Activated T-helper 1 cell treated with Interleukin-2 at 50 U/mL for 16 hours (primary cell): Measurements from ENCODE around the gene CALM3.

Experiments
- DNase-seq: peaks from one replicate; pipeline ENCODE4 v3.0.0-alpha.2; 2020; ENCODE audit warnings: low read depth

CALM3 gene

DNA sequence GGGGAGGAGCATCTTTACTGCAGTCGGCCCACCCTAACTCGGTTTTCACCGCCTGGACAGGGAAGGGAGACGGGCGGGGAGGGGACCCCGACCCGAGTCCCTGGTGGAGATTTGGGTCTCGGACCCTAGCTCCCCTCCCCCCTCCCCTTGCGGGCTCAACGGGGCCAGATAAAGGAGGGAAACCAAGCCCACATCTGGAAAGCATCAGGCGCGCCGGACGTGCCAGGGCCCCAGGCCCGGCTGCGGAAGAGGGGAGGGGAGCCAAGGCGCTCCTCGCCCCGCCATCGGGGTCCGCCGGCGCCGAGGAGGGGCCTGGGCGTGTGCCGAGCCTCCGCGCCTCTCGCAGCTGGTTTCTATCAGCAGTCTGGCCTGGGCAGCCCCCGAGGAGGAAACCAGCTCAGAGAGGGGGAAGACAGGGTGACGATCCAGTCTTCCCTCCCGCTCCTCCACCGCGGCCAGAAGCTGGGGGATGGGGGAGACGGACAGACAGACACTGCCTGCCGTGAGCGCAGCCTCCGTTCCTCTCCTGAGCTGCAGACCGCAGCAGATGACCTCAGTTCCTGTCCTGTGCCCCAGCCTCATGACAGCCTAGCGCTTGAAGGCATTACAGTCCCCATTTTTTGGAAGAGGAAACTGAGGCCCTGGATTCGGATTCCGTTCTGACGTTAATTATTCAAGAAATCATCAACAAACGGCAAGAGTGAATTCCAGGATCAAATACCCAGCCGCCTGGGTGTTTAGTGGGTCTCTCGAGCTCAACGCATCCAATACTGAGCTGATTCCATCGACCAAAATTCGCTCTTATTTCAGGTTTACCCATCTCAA, 38.4 kb downstream of the CALM3 start:
- DNase-seq = no peak

DNA sequence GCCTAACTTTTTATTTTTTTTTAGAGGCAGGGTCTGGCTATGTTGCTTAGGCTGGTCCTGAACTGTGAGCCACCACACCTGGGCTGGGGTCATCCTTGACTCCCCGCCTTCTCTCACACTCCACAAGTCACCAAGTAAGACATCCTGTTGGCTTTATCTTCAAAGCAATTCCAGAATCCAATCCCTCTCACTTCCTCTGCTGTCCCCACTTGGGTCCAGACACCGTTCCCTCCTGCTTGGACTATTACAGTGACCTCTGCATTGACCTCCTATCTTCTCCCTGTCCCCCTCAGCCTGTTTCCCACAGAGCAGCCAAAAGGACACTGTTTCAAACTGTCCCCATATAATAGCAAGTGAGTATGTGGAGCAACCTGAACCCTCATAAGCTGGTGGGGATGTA, 39.5 kb downstream of the CALM3 start:
- DNase-seq = no peak

DNA sequence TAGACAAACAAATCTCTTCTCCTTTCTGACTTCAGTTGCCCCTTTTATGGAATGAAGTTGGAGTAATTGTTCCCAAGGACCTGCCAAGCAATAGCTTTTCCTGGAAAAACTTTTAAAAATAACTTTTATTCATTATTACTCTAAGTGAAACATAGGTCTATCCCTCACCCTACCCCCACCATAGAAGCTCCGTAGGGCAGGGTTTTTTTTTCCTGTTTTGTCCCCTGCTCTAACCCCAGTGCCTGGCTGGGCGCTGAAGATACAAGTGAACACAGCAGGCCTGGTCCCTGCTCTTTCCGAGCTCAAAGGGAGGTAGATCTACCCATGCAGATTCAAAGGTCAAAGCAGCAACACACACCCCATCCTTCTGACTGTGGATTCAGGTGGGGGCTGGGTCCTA, 43.6 kb downstream of the CALM3 start:
- no peak for DNase-seq

DNA sequence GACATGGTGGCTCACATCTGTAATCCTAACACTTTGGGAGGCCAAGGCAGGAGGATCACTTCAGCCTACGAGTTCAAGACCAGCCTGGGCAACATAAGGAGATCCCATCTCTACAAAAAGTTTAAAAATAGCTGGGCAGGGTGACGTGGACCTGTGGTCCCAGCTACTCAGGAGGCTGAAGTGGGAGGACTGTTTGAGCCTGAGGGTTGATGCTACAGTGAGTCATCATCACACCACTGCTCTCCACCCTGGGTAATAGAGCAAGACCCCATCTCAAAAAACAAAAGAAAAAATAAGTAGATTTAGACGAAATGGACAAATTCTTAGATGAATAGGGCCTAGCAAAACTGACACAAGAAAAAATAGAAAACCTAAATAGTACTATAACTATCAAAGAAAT, 45.3 kb downstream of the CALM3 start:
- DNase-seq = no peak

DNA sequence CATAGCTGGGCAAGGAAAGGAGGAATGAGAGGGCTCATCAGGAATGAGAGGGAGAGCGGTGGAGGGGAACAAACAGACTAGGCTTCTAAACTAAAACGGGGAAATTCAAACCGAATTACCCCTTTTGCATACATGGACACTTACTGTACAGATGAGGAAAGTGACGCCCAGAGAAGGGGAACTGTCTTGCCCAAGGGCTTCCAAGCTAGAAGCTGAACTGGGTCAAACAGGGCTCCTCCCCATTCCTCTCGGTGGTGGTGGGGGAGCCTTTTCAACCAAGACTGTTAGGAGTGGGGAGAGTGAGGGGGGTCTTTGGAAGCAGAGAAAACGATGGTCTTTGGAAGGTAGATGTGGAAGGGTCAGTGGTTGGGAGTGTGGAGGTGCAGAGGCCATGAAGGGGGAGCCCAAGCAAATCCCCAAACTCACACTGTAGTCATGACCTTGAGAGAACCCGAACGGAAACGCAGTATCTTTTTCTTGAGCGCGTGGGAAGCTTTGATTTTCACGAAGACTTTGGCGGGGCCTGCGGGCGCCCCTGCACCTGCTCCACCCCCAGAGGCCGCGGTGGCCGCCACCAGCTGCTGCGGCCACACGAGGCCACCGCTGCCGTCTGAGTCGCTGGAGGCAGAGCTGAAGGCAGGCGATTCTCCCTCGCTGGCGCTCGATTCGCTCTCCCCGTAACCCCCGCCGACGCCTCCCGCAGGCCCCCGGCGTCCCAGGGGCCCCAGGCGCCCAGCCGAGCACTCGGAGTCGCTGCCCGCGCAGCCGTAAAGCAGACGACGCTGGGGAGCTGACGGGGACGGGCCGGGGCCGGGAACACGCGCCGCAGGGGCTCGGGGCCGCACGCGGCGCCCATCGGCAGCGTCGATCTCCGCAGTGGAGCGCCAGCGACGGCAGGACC, 47.2 kb downstream of the CALM3 start:
- no peak for DNase-seq

GRCh38 chr19:46648961-46649960, 48.1 kb downstream of the CALM3 start:
- DNase-seq = no peak

DNA sequence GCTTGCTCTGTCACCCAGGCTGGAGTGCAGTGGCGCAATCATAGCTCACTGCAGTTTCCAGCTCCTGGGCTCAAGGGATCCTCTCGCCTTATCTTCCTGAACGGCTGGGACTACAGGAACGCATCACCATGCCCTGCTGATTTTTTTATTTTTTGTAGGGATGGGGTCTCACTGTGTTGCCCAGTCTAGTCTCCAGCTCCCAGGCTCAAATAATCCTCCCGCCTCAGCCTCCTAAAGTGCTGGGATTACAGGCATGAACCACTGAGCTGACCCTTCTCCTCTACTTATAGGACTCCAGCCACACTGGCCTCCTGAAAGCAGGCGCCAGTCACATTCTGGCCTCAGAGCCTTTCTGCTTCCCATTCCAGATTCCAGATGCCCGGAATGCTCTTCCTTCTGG, 49.3 kb downstream of the CALM3 start:
- DNase-seq = no peak

DNA sequence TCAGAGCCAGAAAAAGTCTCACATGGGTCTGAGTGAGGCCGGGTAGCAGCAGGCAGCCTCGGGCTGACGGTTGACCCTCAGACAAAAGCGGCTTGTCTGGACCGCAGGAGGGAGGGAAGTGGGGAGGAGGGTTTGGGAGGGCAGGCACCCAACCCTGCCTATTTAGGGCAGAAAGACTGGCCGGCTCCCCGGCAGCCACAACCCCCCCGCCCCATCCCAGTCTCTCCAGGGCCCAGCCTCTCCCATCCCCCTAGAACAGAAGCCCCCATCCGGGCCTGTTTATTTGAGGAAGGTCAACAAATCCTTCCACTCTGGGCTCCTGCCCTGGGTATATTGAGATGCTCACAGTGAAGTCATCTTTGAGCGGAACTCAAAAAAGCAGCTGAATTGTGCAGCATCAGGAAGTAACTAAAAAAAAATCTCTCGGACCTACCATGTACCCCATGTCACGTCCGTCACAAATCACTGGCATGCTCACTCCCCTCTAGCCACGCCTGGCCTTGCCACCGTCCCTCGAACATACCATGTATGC, 53.6 kb downstream of the CALM3 start:
- no peak for DNase-seq

GRCh38 chr19:46656541-46656940, 55.4 kb downstream of the CALM3 start:
- no peak for DNase-seq

- DNase-seq = no peak
These were observed 58.2 kb downstream of the CALM3 start for GRCh38 chr19:46659151-46660007.

DNA sequence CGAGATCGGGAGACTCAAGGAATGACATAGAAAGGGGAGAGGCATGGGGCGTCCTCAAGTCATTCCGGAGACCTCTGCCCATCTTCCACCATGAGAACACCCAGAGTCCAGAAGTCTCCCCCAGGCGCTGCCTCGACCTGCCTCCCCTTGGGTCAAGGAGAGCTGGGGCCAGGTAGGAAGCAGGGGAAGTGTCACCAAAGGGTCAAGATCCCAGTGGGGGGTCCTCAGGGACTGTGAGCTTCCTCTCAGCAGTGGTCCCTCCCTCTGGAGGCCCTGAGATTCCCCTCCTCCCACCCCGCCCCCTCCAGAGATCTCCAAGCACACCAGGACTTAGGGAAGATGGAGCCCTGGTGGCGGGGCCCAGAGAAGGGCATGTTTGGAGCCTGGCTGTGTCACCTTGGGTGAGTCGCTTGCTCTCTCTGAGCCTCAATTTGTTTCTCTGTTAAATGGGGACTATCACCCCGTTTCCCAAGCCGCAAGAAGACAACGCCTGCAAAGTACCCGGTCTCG, 58.9 kb downstream of the CALM3 start:
- no peak for DNase-seq
